CD4-positive, alpha-beta T cell treated with Interleukin-15 for 4 hours (primary cell): ENCODE data around the gene CPED1.

ENCODE experiments used
- DNase-seq: peaks from one replicate; pipeline ENCODE4 v3.0.0-alpha.2; 2020; ENCODE audit warnings: low spot score

CPED1 gene

DNA sequence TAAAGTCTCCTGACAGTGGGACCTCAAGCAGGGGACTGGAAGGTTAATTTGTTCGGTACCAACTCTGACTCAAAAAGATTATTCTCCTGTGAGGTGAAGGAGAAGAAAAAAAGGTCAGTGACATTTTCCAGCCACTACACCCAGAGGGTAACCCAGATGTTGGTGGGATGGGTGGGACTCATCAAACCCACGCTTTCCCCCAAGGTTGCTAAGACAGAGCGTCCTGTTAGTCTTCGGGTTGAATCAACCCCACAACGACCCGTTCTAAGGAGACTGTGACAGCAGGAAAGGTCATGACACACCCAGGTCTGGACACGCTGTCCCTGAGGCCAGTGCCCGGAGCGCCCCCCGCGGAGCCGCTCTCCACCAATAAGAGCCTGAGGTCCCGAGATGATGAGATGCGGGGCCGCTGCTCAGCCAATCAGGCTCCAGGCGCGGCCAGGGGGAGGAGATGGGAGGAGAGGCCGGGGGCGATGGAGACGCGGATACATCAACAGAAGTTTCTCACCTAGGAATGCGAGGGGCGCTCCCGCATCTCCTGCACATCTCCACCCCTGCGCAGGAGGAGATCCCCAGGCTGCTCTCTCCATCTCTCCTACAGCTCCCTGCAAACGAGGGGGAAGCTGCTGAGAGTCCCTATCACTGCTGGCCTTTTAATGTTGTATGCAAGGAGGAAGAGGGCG is 340.1 kb downstream of the CPED1 start, which contains the start of gene WNT16:
Gene WNT16, plus strand, starts transcription at position 493 of the 683 bp plus-strand sequence. CDS start 293 bp downstream, outside the sequence.
- no peak for DNase-seq

DNA sequence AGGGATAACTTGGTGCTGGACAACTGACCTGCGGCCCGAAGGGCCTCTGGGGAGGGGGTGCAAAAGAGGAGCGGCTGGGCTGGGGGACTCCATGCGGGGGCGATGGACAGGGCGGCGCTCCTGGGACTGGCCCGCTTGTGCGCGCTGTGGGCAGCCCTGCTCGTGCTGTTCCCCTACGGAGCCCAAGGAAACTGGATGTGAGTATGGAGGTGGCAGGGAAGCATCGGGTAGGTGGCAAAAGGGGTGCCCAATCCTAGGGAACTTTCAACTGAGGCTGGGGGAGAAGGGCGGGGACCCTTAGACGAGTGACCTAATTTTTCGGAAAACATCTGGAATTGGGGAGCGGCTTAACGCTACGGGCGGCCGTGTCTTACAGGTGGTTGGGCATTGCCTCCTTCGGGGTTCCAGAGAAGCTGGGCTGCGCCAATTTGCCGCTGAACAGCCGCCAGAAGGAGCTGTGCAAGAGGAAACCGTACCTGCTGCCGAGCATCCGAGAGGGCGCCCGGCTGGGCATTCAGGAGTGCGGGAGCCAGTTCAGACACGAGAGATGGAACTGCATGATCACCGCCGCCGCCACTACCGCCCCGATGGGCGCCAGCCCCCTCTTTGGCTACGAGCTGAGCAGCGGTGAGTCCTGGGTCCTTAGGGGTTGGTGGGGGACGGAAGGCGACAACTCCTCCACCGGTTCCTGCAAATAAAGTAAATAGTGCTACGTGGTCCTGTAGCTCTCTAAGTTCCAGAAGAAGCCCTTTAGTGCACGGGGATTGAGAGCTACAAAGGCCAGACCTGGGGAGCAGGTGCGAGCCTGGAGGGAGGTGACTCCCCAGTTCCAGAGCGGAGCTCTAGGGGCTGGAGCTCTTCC is 340.9 kb downstream of the CPED1 start:
- DNase-seq = no peak

DNA sequence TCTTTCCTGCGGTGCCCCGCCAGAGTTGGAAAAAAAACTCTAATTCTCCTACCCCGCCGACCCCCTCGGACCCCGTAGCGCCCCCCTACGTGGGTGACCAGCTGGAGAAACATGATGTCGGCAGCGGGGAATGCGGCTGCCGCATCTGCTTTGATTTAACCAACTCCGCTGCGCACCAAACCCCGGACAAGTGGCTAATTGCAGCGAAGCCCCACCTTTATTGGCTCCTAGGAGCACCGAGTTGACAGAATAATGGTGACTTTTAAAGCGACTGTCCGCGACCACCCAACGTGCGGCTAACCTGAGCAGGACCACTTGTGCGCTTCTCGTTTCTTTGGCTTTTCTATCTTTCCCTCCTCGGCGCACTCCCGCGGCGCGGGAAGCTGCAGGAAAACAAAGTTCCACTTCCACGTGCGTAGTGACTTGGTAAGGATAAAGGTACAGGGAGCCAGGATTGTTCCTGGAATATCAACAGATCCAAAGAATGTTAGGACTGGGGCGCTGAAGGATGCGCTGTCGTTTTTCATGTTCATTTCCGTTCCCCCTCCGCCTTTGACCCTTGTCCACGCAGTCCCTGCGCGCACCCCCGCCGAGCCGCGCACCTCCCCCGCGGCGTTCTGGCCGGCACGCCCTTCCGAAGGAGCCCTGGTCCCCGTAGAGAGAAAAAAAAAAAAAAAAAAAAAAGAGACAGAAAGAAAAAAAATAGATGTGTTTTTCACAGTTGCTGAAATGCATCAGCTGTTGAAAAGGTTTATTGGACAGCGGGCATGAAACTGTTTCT is 341.7 kb downstream of the CPED1 start:
- DNase-seq = no peak

GRCh38 chr7:121331048-121331447 is 342.5 kb downstream of the CPED1 start:
- DNase-seq = no peak

DNA sequence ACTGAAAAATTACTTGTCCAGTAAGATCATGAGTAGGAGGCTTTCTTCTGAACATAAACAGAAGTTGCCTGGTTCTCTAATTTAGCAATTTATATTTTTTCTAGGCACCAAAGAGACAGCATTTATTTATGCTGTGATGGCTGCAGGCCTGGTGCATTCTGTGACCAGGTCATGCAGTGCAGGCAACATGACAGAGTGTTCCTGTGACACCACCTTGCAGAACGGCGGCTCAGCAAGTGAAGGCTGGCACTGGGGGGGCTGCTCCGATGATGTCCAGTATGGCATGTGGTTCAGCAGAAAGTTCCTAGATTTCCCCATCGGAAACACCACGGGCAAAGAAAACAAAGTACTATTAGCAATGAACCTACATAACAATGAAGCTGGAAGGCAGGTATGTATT is 343.1 kb downstream of the CPED1 start:
- no peak for DNase-seq

DNA sequence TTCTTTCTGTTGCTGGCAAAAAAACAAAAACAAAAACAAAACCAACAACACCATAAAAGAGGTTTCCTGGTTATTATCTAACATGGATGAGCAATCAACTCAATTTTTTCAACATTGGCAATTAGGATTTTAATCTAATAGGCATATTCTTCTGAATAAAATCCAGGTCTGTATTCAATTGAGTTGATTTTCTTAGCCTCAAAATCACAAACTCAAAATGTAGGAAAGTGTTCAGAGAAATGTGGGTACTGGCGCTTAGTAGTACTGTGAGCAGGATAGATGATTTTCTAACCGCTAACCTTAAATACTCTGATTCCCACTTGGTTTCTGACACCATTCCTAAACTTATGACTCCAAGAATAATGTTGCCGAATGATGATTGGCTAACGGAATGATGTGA is 345.9 kb downstream of the CPED1 start:
- DNase-seq = no peak

DNA sequence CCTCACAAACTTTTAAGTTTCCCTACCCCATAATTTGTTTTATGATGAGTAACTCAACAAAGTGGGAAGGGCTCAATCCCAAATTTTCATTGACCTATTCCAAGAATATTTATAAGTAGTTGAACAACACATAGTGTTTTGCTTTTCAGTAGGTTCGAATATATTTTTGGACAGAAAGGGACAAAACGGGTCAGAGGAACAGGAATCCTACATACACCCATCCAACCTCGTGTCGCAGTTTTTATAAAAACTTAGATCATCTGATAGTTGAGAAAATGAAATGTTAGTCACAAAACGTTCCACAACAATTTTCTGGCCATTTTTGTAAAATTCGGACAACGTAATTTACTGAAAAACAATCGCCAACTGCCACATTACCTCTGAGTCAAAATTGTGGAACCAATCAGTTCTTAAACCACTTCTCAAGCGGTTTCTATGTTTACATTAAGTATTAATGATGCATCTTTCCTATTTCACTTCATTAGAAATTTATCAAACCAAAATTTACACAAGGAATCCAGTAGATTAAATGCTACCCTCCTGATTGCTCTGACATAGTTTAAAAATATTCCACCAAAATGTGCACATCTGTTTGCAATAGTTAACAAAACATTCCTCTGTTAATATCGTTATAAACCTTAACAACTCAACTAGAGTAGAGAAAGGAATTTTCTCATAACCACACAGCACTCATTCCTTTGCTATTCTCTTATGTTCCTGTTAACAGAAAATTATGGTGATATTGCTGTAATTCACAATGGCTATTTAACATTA is 346.6 kb downstream of the CPED1 start:
- DNase-seq = no peak

- DNase-seq = no peak
Measured at GRCh38 chr7:121336579-121336978, 348.1 kb downstream of the CPED1 start.

DNA sequence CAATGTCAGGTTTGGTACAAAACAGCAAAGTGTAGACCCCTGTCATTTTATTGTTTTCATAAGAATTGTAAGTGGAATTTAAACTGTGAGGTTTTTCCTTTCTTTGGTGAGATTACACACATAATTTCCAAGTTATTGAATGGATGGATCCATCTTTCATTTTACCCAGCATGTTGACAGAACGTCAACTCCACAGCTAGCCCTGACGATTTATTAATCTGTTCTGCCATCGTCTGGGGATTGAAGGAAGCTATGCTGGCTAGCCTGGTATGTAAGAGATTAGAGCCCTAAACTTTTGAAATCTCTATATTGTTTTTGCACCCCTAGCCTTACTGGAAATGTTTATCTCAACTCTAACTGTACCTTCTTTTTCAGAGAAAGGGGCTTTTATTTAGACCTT is 348.9 kb downstream of the CPED1 start:
- no peak for DNase-seq

DNA sequence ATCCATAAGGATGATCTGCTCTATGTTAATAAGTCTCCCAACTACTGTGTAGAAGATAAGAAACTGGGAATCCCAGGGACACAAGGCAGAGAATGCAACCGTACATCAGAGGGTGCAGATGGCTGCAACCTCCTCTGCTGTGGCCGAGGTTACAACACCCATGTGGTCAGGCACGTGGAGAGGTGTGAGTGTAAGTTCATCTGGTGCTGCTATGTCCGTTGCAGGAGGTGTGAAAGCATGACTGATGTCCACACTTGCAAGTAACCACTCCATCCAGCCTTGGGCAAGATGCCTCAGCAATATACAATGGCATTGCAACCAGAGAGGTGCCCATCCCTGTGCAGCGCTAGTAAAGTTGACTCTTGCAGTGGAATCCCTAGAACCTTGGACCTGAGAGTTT is 350.6 kb downstream of the CPED1 start:
- no peak for DNase-seq

DNA sequence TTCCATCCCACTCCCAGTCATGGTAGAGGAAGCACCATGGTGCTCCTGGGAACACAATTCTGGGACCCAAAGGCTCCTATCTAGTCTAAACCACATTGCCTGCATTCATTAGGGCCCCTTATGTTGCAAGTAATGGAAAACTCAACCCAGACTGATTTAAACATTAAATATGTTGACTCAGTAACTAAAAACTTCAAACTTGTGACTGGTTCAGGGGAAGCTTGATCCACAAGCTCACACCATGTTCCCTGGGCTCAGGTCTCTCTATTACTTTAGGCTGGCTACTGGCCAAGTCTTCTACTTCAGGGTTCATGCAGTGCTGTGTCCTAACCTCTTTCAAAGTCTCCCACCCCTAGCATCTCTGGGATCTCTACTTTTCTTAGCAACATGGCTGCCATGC is 353.4 kb downstream of the CPED1 start:
- DNase-seq = no peak

GRCh38 chr7:121342631-121343030 is 354.1 kb downstream of the CPED1 start:
- DNase-seq = no peak

GRCh38 chr7:121343302-121343701 is 354.8 kb downstream of the CPED1 start:
- no peak for DNase-seq

- no peak for DNase-seq
Measured at GRCh38 chr7:121344093-121344492, 355.6 kb downstream of the CPED1 start.

- DNase-seq = no peak
Measured at GRCh38 chr7:121344497-121344896, 356.0 kb downstream of the CPED1 start.
